Effector memory CD4-positive, alpha-beta T cell (primary cell): Measurements from ENCODE around the gene GGTA1.

ENCODE experiments used
- DNase-seq, 3 donors: peaks; one replicate each; pipeline ENCODE4 v3.0.0-alpha.2; 2020
- H3K27ac ChIP-seq: 2 replicates; pipeline ENCODE4 v1.7.0; 2013; ENCODE audit warnings: mild to moderate bottlenecking, low read length, moderate library complexity; ENCODE audit not compliant: insufficient read depth, poor library complexity, severe bottlenecking
- H3K27me3 ChIP-seq: replicated peaks from 2 replicates; pipeline ENCODE4 v1.7.0; 2013; ENCODE audit warnings: mild to moderate bottlenecking, low read length; ENCODE audit not compliant: insufficient read depth, control insufficient read depth, poor library complexity, severe bottlenecking
- H3K36me3 ChIP-seq: 2 replicates; pipeline ENCODE4 v1.7.0; 2013; ENCODE audit warnings: mild to moderate bottlenecking, low read length, moderate library complexity; ENCODE audit not compliant: control insufficient read depth, insufficient read depth
- H3K4me1 ChIP-seq: 2 replicates; pipeline ENCODE4 v1.7.0; 2013; ENCODE audit warnings: low read length, mild to moderate bottlenecking; ENCODE audit not compliant: control insufficient read depth, insufficient read depth, poor library complexity, severe bottlenecking
- H3K4me3 ChIP-seq: 2 replicates; pipeline ENCODE4 v1.7.0; 2013; ENCODE audit warnings: low read length, low read depth, mild to moderate bottlenecking; ENCODE audit not compliant: insufficient read depth, poor library complexity, severe bottlenecking
- H3K9me3 ChIP-seq: 2 replicates; pipeline ENCODE4 v1.7.0; 2013; ENCODE audit warnings: mild to moderate bottlenecking, low read length, moderate library complexity; ENCODE audit not compliant: control insufficient read depth

Gene GGTA1

GRCh38 chr9:121427899-121428298 lies 71.7 kb downstream of the GGTA1 start:
- Histone ChIP-seq H3K4me3 (no peak overlapping the region), H3K36me3 (no peaks in the 10 kb centered on the region), H3K9me3 (no peaks in the 10 kb centered on the region), H3K27me3 (no peaks in the 10 kb centered on the region), H3K4me1 (no peaks in the 10 kb centered on the region), H3K27ac (no peak overlapping the region)
- DNase-seq: no peak

DNA sequence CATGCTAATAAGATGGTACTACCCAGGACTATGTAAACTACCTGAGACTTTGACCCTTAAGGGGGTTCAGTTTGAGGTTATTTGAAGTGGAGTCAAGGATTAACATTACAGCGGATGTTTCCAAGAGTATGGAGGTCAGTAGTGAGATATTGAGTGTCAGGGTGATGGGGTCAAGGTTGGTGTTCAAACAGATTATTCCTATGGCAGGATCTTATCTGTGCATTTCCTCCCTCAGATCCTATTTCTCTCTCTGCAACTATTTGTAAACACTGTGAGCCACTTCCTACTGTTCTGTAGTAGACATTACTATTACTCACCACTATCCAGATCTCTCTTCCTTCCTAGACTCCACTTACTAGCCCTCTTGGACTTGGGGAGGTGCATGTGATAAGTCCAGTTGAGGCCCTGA lies 75.6 kb downstream of the GGTA1 start:
- Histone ChIP-seq H3K9me3 (no peaks in the 10 kb centered on the region), H3K4me1 (no peaks in the 10 kb centered on the region), H3K4me3 (no peak overlapping the region), H3K27me3 (peaks cover 6% of the 10 kb centered on the region), H3K36me3 (no peaks in the 10 kb centered on the region), H3K27ac (no peak overlapping the region)
- DNase-seq: no peak

DNA sequence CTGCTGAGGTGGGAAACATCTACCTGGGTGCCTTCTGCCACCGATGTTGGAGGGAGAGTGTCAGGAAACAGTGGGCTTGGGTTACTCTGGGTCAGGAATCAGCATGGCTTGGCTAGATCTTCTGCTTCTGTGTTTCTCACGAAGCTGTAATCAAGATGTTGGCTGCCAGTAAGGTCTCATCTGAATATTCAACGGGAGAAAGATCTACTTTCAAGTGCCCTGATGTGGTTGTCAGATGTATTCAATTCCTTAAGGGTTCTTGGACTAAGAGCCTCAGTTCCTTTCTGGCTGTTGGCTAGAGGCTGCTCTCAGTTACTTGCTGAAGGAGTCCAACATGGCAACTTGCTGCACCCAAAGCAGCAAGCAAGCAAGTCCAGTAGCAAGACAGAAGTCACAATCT lies 87.7 kb downstream of the GGTA1 start:
- Histone ChIP-seq H3K4me1 (no peaks in the 10 kb centered on the region), H3K27ac (no peak overlapping the region), H3K4me3 (no peak overlapping the region), H3K27me3 (no peaks in the 10 kb centered on the region), H3K9me3 (no peaks in the 10 kb centered on the region), H3K36me3 (no peaks in the 10 kb centered on the region)
- no peak for DNase-seq

GRCh38 chr9:121405899-121406298 lies 93.7 kb downstream of the GGTA1 start:
- Histone ChIP-seq H3K27me3 (no peaks in the 10 kb centered on the region), H3K4me3 (no peak overlapping the region), H3K4me1 (no peaks in the 10 kb centered on the region), H3K9me3 (no peaks in the 10 kb centered on the region), H3K36me3 (no peaks in the 10 kb centered on the region), H3K27ac (no peak overlapping the region)
- DNase-seq: no peak
